Measurements from ENCODE around the gene MANSC1. TPM values are rescaled to one million over a fixed set of nuclear protein-coding genes. Genes with fewer than 3 reads are reported as not detected.
A peak's percentile ranks its signal among the peaks of the same experiment; 100 is the strongest.

The MANSC1 gene
- total RNA-seq, 1 donor from 2014 or later = 23.7 TPM

DNA sequence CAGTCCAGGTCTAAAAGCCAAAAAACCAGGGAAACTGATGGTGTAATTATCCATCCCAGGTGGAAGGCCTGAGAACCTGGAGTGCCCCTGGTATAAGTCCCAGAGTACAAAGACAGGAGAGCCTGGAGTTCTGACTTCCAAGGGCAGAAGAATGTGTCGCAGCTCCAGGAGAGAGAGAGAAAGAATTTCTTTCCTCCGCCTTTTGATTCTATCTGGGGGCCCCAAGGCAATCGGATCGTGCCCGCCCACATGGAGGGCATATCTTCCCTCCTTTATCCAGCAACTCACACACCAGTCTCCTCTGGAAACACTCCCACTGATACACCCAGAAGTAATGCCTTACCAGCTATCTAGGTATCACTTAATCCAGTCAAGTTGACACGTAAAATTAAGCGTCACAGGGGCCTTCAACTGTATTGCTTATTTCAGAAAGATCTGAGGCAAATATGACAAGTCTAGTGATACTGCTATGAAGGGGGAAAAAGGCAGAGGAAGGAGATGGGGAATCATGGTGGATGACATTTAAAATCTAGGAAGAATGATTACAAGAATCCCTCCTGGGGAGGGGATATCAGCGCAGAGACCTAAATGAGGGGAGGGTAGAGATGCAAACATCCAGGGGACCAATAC, 52.7 kb downstream of the MANSC1 start:
- no peaks in the 10 kb centered on the region for H3K9me3 ChIP-seq
- TF ChIP-seq, protein P1, sequence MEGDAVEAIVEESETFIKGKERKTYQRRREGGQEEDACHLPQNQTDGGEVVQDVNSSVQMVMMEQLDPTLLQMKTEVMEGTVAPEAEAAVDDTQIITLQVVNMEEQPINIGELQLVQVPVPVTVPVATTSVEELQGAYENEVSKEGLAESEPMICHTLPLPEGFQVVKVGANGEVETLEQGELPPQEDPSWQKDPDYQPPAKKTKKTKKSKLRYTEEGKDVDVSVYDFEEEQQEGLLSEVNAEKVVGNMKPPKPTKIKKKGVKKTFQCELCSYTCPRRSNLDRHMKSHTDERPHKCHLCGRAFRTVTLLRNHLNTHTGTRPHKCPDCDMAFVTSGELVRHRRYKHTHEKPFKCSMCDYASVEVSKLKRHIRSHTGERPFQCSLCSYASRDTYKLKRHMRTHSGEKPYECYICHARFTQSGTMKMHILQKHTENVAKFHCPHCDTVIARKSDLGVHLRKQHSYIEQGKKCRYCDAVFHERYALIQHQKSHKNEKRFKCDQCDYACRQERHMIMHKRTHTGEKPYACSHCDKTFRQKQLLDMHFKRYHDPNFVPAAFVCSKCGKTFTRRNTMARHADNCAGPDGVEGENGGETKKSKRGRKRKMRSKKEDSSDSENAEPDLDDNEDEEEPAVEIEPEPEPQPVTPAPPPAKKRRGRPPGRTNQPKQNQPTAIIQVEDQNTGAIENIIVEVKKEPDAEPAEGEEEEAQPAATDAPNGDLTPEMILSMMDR (IDR thresholded peaks at IDR 0.05) = no peak
- intact Hi-C loops (cut with DNase I) = no loop called here

DNA sequence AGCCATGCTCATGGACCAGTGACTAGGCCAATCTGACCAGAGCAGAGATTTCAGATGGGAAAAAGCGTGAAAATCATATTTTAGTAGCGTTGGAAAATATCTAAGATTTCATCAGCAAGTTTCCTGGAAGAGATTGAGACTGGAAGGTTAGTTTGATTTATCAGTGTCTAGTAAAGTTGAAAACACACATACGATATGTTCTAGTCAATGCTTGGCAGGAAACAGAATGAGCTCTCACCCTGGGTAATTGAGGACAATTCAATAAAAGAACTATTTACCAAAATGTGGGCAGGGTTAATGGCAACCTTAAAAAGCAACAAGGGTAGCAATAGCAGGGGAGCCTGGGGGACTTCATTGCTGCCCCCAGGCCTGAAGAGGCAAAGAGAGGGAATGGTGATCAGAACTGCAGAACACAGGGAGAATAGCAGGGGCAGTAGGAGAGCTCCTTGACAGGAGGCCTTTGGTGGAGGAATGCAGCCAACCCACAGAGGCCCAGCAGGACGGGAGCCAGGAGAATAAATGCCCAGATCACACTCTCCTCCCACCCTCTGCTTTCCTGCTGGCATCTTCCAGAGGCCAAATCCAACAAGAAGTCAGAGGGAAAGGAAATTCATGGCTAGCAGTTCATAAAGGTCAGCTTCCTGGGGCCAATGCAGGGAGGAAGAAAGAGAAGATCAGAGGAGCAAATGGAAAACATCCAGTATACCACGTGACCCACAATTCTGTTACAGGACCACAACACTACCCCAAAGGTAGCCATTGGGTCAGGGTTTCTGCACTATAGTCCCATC, 55.6 kb downstream of the MANSC1 start:
- DNase-seq (no peak), ATAC-seq (no peak)
- Histone ChIP-seq H3K27ac (no peak overlapping the region), H3K4me3 (no peak overlapping the region), H3K4me1 (peaks cover 10% of the 10 kb centered on the region), H3K9me3 (no peaks in the 10 kb centered on the region), H3K36me3 (no peaks in the 10 kb centered on the region), H3K27me3 (ENCODE audit: low read depth) (no peaks in the 10 kb centered on the region)
- intact Hi-C loops (cut with DNase I) = no loop called here
- TF ChIP-seq, protein P1 (IDR thresholded peaks at IDR 0.05) = no peak

More for the DNA sequence above, 52.7 kb downstream of the MANSC1 start:
- ATAC-seq (no peak), DNase-seq (no peak)
- Histone ChIP-seq H3K36me3 (no peaks in the 10 kb centered on the region), H3K4me3 (no peak overlapping the region), H3K4me1 (peaks cover 10% of the 10 kb centered on the region), H3K27ac (no peak overlapping the region), H3K27me3 (ENCODE audit: low read depth) (no peaks in the 10 kb centered on the region)

DNA sequence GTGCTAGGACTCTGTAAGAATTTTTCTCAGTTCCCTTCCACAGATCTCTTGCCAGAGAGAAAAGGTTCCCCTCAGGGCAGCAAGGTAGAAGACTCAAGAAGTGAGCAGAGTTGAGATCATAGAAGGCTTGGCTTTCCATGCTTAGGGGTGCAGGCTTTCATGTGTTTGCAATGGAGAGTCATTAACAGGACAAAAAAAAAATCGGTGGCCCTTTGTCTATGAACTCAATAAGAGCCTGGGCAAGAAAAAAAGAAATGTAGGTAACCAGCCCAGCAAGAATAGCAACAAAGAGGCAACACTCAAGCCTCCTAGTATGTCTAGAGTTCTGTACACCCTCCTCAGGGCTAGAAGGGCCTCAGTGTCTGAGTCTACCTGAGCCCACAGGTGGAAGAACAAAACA, 59.8 kb downstream of the MANSC1 start:
- Histone ChIP-seq H3K27ac (no peak overlapping the region), H3K4me3 (no peak overlapping the region), H3K4me1 (peaks cover 10% of the 10 kb centered on the region), H3K36me3 (no peaks in the 10 kb centered on the region), H3K27me3 (ENCODE audit: low read depth) (no peaks in the 10 kb centered on the region), H3K9me3 (no peaks in the 10 kb centered on the region)
- TF ChIP-seq, protein P1 (IDR thresholded peaks at IDR 0.05) = no peak
- ATAC-seq = no peak
- intact Hi-C loops (cut with DNase I) = no loop called here
- no peak for DNase-seq

DNA sequence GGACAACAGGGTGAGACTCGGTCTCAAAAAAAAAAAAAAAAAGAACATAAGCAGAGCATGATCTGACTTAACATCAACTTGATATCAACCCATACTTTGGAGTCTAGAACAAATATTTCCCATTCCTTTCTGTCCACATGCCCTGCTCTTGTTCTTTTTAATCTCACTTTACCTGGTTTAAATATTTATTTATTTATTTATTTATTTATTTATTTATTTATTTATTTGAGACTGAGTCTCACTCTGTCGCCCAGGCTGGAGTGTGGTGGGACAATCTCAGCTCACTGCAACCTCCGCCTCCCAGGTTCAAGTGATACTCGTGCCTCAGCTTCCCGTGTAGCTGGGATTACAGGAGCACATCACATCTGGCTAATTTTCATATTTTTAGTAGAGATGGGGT, 63.6 kb downstream of the MANSC1 start:
- intact Hi-C loops (cut with DNase I) = no loop called here
- Histone ChIP-seq H3K4me3 (no peak overlapping the region), H3K4me1 (peaks cover 13% of the 10 kb centered on the region), H3K36me3 (no peaks in the 10 kb centered on the region), H3K27ac (no peak overlapping the region), H3K27me3 (ENCODE audit: low read depth) (no peaks in the 10 kb centered on the region), H3K9me3 (no peaks in the 10 kb centered on the region)
- DNase-seq (no peak), ATAC-seq (no peak)
- TF ChIP-seq, protein P1 (IDR thresholded peaks at IDR 0.05) = no peak

DNA sequence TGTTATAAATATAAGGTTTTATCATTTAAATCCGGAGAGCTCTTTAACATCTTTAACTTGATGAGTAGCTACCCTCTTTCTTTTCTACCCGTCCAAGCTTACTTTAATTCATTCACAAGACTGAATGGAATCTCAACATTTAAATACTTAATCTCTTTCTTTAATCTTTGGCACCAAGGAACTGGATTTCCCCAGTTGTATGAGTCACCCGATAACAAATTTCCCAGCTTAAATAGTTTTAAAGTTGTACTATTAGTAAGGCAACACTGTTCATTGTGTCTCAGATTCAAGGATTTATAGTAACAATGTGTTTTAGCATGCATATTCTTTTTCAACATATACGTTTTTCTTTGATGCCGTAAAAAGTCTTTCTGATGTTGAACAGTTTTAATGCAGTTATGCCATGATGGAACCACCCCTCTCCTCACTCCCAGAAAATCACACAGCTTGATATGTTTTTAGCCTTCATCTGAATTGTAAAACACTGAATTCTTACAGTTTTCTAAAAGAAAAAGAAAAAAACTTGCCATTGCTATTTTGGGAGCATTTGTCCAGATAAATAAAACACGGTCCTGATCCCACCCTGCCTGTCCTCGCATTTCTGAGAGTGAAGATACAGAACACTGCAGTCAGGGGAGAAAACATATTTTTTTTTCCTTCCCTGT, 67.1 kb downstream of the MANSC1 start:
- intact Hi-C loops (cut with DNase I) = no loop called here
- Histone ChIP-seq H3K27ac (no peak overlapping the region), H3K4me1 (peaks cover 13% of the 10 kb centered on the region), H3K4me3 (no peak overlapping the region), H3K27me3 (ENCODE audit: low read depth) (no peaks in the 10 kb centered on the region), H3K36me3 (no peaks in the 10 kb centered on the region), H3K9me3 (no peaks in the 10 kb centered on the region)
- peak in 1 of 2 donors; percentile 72 for ATAC-seq
- no peak for DNase-seq
- TF ChIP-seq, protein P1 (IDR thresholded peaks at IDR 0.05) = no peak
